Peyer's patch (tissue), 4 donors: ENCODE data around the gene GPC3. TPM values are rescaled to one million over a fixed set of nuclear protein-coding genes. Genes with fewer than 3 reads are reported as not detected.
"Not testable (repeated sequence)": the region's sequence is repeated elsewhere in the genome, so short reads cannot be mapped to it uniquely, and the experiment has no call there.

ENCODE experiments used
- DNase-seq, 3 donors: peaks; one replicate each; pipeline ENCODE4 v3.0.0-alpha.2; 2017 to 2019
- H3K27ac ChIP-seq, 4 donors: fragments of 200-600 bp; sonication (generic); one replicate each; pipeline ENCODE4 v1.5.1; 2016 to 2019
- H3K27me3 ChIP-seq, 2 donors: fragments of 200-600 bp; sonication (generic); one replicate each; pipeline ENCODE4 v1.5.1; 2019
- H3K36me3 ChIP-seq, 3 donors: fragments of 200-600 bp; sonication (generic); one replicate each; pipeline ENCODE4 v1.5.1; 2016 to 2019
- H3K4me1 ChIP-seq, 4 donors: fragments of 200-600 bp; sonication (generic); one replicate each; pipeline ENCODE4 v1.5.1; 2016 to 2019
- H3K4me3 ChIP-seq, 4 donors: fragments of 200-600 bp; sonication (generic); 1 replicate in 3 of 4; 2 replicates in 1 of 4; pipeline ENCODE4 v1.5.1; 2016 to 2019; ENCODE audit warnings: mild to moderate bottlenecking in 1 of 4
- H3K9me3 ChIP-seq, 4 donors: fragments of 200-600 bp; sonication (generic); one replicate each; pipeline ENCODE4 v1.5.1; 2016 to 2019; ENCODE audit warnings: mild to moderate bottlenecking in 1 of 4
- CTCF ChIP-seq, 6 experiments: fragments of 450-650 bp in 4 of 6; fragments of 200-600 bp in 2 of 6; sonication (generic) in 1 of 6; IDR thresholded peaks; one replicate each; pipeline ENCODE4 v1.5.1; 2017 to 2019; ENCODE audit warnings: antibody characterized with exemption in 6 of 6, mild to moderate bottlenecking in 3 of 6, moderate library complexity in 1 of 6
- POLR2A ChIP-seq, 2 donors: fragments of 450-650 bp; IDR thresholded peaks; one replicate each; pipeline ENCODE4 v1.5.1; 2017; ENCODE audit warnings: antibody characterized with exemption in 2 of 2, mild to moderate bottlenecking in 2 of 2, moderate library complexity in 2 of 2
- total RNA-seq, 4 donors: library from RNA; depleted of rRNA; stranded (reverse); fragments of >200 nt; gene quantifications; one replicate each; pipeline ENCODE4 v1.1.0, GENCODE V29; 2016

GPC3 gene
- total RNA-seq, 4 donors from 2014 or later, result 1.1 to 7.2 (median 5.8) TPM

- Histone ChIP-seq H3K4me1 (no peaks in the 10 kb centered on the region), H3K27ac (no peak overlapping the region), H3K27me3 (no peaks in the 10 kb centered on the region), H3K36me3 (no peaks in the 10 kb centered on the region), H3K4me3 (no peak overlapping the region), H3K9me3 (no peaks in the 10 kb centered on the region)
- TF ChIP-seq CTCF (IDR thresholded peaks at IDR 0.05) (no peak), POLR2A (IDR thresholded peaks at IDR 0.05) (no peak)
- DNase-seq, result no peak
Measured at GRCh38 chrX:133907606-133908005, 77.8 kb downstream of the GPC3 start.

GRCh38 chrX:133905305-133905704 is 80.1 kb downstream of the GPC3 start:
- Histone ChIP-seq H3K9me3 (no peaks in the 10 kb centered on the region), H3K27me3 (no peaks in the 10 kb centered on the region), H3K36me3 (no peaks in the 10 kb centered on the region), H3K4me3 (no peak overlapping the region), H3K27ac (no peak overlapping the region), H3K4me1 (no peaks in the 10 kb centered on the region)
- DNase-seq, result no peak
- TF ChIP-seq CTCF (IDR thresholded peaks at IDR 0.05) (no peak), POLR2A (IDR thresholded peaks at IDR 0.05) (no peak)

- no peak for DNase-seq
- H3K4me3 ChIP-seq, result no peak overlapping the region
- no peaks in the 10 kb centered on the region for H3K4me1 ChIP-seq
- no peaks in the 10 kb centered on the region for H3K27me3 ChIP-seq
- H3K36me3 ChIP-seq, result no peaks in the 10 kb centered on the region
- TF ChIP-seq CTCF (IDR thresholded peaks at IDR 0.05), result no peak
- no peak for TF ChIP-seq POLR2A (IDR thresholded peaks at IDR 0.05)
- no peaks in the 10 kb centered on the region for H3K9me3 ChIP-seq
- no peak overlapping the region for H3K27ac ChIP-seq
Measured at GRCh38 chrX:133897593-133898163, 87.7 kb downstream of the GPC3 start.

- TF ChIP-seq CTCF (IDR thresholded peaks at IDR 0.05) (no peak), POLR2A (IDR thresholded peaks at IDR 0.05) (no peak)
- Histone ChIP-seq H3K9me3 (no peaks in the 10 kb centered on the region), H3K27me3 (no peaks in the 10 kb centered on the region), H3K4me1 (no peaks in the 10 kb centered on the region), H3K27ac (no peak overlapping the region), H3K36me3 (no peaks in the 10 kb centered on the region), H3K4me3 (no peak overlapping the region)
- no peak for DNase-seq
Measured at GRCh38 chrX:133892337-133892736, 93.1 kb downstream of the GPC3 start.

- Histone ChIP-seq H3K27ac (no peak overlapping the region), H3K27me3 (no peaks in the 10 kb centered on the region), H3K4me3 (no peak overlapping the region), H3K9me3 (no peaks in the 10 kb centered on the region), H3K36me3 (no peaks in the 10 kb centered on the region), H3K4me1 (no peaks in the 10 kb centered on the region)
- no peak for DNase-seq
- TF ChIP-seq POLR2A (IDR thresholded peaks at IDR 0.05) (no peak), CTCF (IDR thresholded peaks at IDR 0.05) (no peak)
Measured at GRCh38 chrX:133888984-133889383, 96.4 kb downstream of the GPC3 start.

GRCh38 chrX:133888084-133888483 is 97.3 kb downstream of the GPC3 start:
- DNase-seq, H3K27ac ChIP-seq, H3K36me3 ChIP-seq, H3K27me3 ChIP-seq, H3K4me1 ChIP-seq, H3K9me3 ChIP-seq, H3K4me3 ChIP-seq: not testable (repeated sequence)
